ENCODE measurements around the gene PRM2. TPM values are rescaled to one million over a fixed set of nuclear protein-coding genes. Genes with fewer than 3 reads are reported as not detected.

PRM2 gene
- total RNA-seq, 1 donor = not detected

DNA sequence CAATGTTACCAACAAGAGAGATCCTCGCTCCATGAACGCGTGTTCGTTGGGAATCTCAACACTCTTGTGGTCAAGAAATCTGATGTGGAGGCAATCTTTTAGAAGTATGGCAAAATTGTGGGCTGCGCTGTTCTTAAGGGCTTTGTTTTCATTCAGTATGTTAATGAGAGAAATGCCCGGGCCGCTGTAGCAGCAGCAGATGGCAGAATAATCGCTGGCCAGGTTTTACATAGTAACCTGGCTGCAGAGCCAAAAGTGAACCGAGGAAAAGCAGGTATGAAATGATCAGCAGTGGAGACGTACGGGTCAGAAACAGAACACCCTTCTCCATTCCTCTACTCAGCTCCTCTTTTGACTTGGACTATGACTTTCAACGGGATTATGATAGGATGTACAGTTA lies 33.6 kb downstream of the PRM2 start:
- TF ChIP-seq, protein P1, sequence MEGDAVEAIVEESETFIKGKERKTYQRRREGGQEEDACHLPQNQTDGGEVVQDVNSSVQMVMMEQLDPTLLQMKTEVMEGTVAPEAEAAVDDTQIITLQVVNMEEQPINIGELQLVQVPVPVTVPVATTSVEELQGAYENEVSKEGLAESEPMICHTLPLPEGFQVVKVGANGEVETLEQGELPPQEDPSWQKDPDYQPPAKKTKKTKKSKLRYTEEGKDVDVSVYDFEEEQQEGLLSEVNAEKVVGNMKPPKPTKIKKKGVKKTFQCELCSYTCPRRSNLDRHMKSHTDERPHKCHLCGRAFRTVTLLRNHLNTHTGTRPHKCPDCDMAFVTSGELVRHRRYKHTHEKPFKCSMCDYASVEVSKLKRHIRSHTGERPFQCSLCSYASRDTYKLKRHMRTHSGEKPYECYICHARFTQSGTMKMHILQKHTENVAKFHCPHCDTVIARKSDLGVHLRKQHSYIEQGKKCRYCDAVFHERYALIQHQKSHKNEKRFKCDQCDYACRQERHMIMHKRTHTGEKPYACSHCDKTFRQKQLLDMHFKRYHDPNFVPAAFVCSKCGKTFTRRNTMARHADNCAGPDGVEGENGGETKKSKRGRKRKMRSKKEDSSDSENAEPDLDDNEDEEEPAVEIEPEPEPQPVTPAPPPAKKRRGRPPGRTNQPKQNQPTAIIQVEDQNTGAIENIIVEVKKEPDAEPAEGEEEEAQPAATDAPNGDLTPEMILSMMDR (IDR thresholded peaks at IDR 0.05; ENCODE audit: insufficient read depth, low read length) = no peak
- DNase-seq (ENCODE audit: low read depth) = no peak
- H3K4me3 ChIP-seq (ENCODE audit: low read depth, low read length) = no peak overlapping the region

DNA sequence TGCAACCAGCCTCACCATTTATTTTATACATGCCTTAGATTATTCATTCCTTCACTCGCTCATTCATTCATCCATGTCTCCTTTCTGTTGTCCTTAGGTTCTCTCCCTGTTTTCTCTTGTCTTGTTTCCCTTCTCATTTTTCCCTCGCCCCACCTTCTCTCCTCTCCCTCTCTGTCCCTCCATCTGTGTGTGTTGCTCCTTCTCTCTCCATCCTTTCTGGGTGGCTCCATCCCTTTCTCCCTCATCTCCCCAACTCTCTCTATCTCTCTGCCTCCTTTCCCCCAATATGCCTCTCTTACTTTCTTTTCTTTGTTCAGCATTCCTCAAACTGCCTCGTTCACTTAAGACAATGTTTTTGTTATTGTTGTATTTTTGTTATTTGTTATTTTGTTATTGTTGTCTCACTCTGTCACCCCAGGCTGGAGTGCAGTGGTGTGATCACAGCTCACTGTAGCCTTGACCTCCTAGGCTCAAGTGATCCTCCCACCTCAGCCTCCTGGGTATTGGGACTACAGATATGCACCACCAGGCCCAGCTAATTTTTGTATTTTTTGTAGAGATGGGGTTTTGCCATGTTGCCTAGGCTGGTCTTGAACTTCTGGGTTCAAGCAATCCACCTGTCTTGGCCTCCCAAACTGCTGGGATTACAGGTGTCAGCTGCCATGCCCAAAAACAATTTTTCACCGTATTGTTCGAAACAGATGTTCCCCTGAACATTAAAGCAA lies 34.6 kb downstream of the PRM2 start:
- DNase-seq (ENCODE audit: low read depth) = no peak
- H3K4me3 ChIP-seq (ENCODE audit: low read depth, low read length) = no peak overlapping the region
- TF ChIP-seq, protein P1 (IDR thresholded peaks at IDR 0.05; ENCODE audit: insufficient read depth, low read length) = no peak

DNA sequence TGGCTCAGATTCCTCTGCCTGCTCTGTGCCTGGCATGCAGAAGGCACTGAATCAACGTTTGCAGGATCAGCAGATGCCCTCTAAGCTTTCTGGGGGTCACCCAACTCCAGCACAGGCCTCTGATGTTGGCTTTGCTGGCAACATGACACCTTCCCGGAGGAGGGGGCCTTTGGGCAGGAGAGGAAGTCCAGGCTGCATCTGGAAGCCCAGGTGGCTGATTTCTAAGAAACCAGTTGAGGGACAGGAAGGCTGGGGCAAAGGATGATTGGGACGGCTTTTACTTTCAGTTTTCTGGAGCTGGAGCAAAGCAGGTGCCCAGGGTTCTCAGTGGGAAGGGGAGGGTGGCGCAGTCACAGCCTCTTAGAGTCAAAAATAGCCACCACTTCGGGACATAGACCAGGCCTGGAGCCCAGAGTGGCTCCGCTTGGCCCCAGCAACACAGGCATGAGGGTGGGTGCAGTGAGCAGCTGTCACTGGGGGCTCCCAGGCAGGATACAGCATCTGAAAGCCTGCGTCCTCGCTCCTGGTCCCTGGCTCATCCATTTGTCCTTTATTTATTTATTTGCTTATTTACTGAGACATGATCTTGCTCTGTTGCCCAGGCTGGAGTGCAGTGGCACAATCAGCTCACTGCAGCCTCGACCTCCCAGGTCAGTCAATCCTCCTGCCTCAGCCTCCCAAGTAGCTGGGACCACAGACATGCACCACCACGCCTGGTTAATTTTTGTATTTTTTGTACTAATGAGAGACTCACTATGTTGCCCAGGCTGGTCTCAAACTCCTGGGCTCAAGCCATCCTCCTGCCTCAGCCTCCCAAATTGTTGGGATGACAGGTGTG lies 35.4 kb downstream of the PRM2 start:
- TF ChIP-seq, protein P1 (IDR thresholded peaks at IDR 0.05; ENCODE audit: insufficient read depth, low read length) = no peak
- H3K4me3 ChIP-seq (ENCODE audit: low read depth, low read length) = no peak overlapping the region
- no peak for DNase-seq (ENCODE audit: low read depth)

DNA sequence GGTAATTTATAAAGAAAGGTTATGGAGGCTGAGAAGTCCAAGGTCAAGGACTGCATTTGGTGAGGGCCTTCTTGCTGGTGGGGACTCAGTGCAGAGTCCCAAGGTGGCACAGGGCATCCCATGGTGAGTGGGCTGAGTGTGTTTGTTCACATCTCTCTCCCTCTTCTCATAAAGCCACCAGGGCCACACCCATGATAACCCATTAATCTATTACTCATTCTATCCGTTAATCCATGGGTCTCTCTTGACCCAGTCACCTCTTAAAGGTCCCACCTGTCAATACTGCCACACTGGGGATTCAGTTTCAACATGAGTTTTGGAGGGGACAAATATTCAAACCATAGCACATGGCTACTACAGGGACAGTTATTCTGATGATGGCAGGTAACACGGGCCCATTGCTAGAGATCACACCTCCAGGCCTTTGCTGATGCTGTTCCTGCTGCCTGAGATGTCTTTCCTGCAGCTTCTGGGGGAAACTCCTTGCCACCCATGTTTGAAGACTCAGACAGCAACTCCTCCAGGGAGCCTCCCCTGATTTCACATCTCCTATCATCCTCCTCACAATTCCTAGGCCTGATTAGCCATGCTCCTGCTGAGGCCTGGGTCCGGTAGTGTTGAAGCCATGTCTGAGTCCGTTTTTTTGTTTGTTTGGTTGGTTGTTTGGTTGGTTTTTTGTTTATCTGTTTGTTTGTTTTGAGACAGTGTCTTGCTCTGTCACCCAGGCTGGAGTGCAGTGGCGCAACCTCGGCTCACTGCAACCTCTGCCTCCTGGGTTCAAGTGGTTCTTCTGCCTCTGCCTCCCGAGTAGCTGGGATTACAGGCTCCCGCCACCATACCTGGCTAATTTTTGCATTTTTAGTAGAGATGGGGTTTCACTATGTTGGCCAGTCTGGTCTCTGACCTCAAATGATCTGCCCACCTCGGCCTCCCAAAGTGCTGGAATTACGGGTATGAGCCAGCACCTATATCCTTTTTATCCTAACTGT lies 36.3 kb downstream of the PRM2 start:
- no peak for DNase-seq (ENCODE audit: low read depth)
- no peak overlapping the region for H3K4me3 ChIP-seq (ENCODE audit: low read depth, low read length)
- TF ChIP-seq, protein P1 (IDR thresholded peaks at IDR 0.05; ENCODE audit: insufficient read depth, low read length) = no peak

DNA sequence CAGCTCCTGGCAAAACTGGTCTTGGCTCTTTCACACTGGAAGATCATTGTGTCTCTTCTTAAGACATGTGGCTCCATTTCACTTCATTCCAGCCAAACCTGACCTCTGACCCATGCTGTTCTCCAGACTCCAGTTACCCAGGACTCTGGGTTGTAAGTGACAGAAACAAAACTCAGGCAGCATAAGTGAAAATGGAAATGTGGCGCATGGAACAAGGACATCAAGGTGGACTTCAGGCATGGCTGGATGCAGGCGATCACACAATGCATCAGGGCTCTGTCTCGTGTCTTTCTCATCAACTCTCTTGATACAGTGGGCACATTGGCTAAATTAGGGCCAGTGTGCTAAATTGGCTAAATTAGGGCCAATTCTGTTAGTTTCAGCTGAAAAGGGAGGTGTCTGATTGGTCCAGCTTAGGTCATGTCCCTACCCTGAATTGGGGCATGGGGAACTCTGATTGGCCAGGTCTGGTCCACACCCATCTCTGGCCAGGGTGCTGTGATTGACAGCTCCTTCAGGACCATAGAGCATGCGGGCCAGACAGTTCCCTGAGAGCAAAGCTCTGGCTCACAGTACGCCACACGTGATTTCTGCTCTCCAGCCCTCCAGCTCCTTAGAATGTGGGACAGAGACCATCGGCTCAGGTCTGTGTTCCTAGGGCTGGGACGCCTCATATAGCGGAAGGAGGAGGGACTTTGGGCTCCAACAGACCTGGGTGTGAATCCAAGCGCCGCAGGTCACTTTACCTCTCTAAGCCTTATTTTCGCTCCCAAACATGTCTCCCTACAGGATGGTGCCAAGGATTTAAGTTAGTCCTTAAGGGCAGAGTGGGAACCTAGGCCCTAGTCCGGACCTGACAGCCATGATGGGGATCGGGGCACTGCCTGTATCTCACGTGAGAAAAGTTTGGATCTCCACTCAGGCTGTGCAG lies 37.7 kb downstream of the PRM2 start:
- no peak overlapping the region for H3K4me3 ChIP-seq (ENCODE audit: low read depth, low read length)
- TF ChIP-seq, protein P1 (IDR thresholded peaks at IDR 0.05; ENCODE audit: insufficient read depth, low read length) = no peak
- DNase-seq (ENCODE audit: low read depth) = no peak
